Central memory CD8-positive, alpha-beta T cell (primary cell): ENCODE data around the gene PBOV1.
"Not testable (repeated sequence)": the region's sequence is repeated elsewhere in the genome, so short reads cannot be mapped to it uniquely, and the experiment has no call there.

Experiments
- ATAC-seq: fragments of 150-1000 bp; cut with Tn5 transposase; replicated peaks from 2 replicates; pipeline ENCODE4 v1.10.0; 2022; ENCODE audit warnings: mild to moderate bottlenecking, moderate FRiP score, moderate number of reproducible peaks; ENCODE audit not compliant: poor library complexity, severe bottlenecking; ENCODE audit errors: extremely low read depth
- DNase-seq, 2 donors: peaks; one replicate each; pipeline ENCODE4 v3.0.0; 2021; ENCODE audit warnings: low spot score in 2 of 2
- H3K27ac Mint-ChIP-seq: one replicate; pipeline ENCODE4 v1.8.0; 2022; ENCODE audit warnings: low read depth, mild to moderate bottlenecking, moderate library complexity, mixed read lengths
- H3K27me3 Mint-ChIP-seq: one replicate; pipeline ENCODE4 v1.8.0; 2022; ENCODE audit warnings: mixed read lengths
- H3K36me3 Mint-ChIP-seq: one replicate; pipeline ENCODE4 v1.8.0; 2022; ENCODE audit warnings: mild to moderate bottlenecking, moderate library complexity, mixed read lengths; ENCODE audit not compliant: insufficient read depth
- H3K4me1 Mint-ChIP-seq: one replicate; pipeline ENCODE4 v1.8.0; 2022; ENCODE audit warnings: mixed read lengths
- H3K4me3 Mint-ChIP-seq: one replicate; pipeline ENCODE4 v1.8.0; 2022; ENCODE audit warnings: mild to moderate bottlenecking, moderate library complexity, mixed read lengths
- H3K9me3 Mint-ChIP-seq: one replicate; pipeline ENCODE4 v1.8.0; 2022; ENCODE audit warnings: mixed read lengths

PBOV1 gene

GRCh38 chr6:138212530-138212929 lies 5.8 kb downstream of the PBOV1 start:
- H3K27ac Mint-ChIP-seq, ATAC-seq, H3K36me3 Mint-ChIP-seq, H3K9me3 Mint-ChIP-seq, H3K4me3 Mint-ChIP-seq, DNase-seq, H3K4me1 Mint-ChIP-seq: not testable (repeated sequence)
- H3K27me3 Mint-ChIP-seq, result peaks cover 66% of the 10 kb centered on the region

- Mint-ChIP-seq H3K9me3 (no peaks in the 10 kb centered on the region), H3K4me1 (no peaks in the 10 kb centered on the region), H3K27me3 (peaks cover 68% of the 10 kb centered on the region), H3K4me3 (no peak overlapping the region), H3K36me3 (no peaks in the 10 kb centered on the region), H3K27ac (no peak overlapping the region)
- DNase-seq, result no peak
- no peak for ATAC-seq
These were observed 6.7 kb downstream of the PBOV1 start for GRCh38 chr6:138211601-138212000.

GRCh38 chr6:138211048-138211581 lies 7.2 kb downstream of the PBOV1 start:
- H3K4me1 Mint-ChIP-seq, result no peaks in the 10 kb centered on the region
- peaks cover 68% of the 10 kb centered on the region for H3K27me3 Mint-ChIP-seq
- H3K36me3 Mint-ChIP-seq, result no peaks in the 10 kb centered on the region
- ATAC-seq, result no peak
- H3K4me3 Mint-ChIP-seq, result no peak overlapping the region
- H3K27ac Mint-ChIP-seq, result no peak overlapping the region
- DNase-seq, result no peak
- H3K9me3 Mint-ChIP-seq, result no peaks in the 10 kb centered on the region

GRCh38 chr6:138206862-138207261 lies 11.4 kb downstream of the PBOV1 start:
- no peaks in the 10 kb centered on the region for H3K36me3 Mint-ChIP-seq
- ATAC-seq, result no peak
- no peak overlapping the region for H3K4me3 Mint-ChIP-seq
- H3K4me1 Mint-ChIP-seq, result no peaks in the 10 kb centered on the region
- DNase-seq, result no peak
- H3K27ac Mint-ChIP-seq, result no peak overlapping the region
- no peaks in the 10 kb centered on the region for H3K9me3 Mint-ChIP-seq
- H3K27me3 Mint-ChIP-seq, result peaks cover 62% of the 10 kb centered on the region

- H3K27ac Mint-ChIP-seq, result no peak overlapping the region
- ATAC-seq (no peak), DNase-seq (no peak)
- no peak overlapping the region for H3K4me3 Mint-ChIP-seq
- no peaks in the 10 kb centered on the region for H3K36me3 Mint-ChIP-seq
- no peaks in the 10 kb centered on the region for H3K9me3 Mint-ChIP-seq
- no peaks in the 10 kb centered on the region for H3K4me1 Mint-ChIP-seq
- peaks cover 66% of the 10 kb centered on the region for H3K27me3 Mint-ChIP-seq
These were observed 12.7 kb downstream of the PBOV1 start for GRCh38 chr6:138205437-138206094.

GRCh38 chr6:138204792-138205384 lies 13.4 kb downstream of the PBOV1 start:
- Mint-ChIP-seq H3K4me1 (no peaks in the 10 kb centered on the region), H3K9me3 (no peaks in the 10 kb centered on the region), H3K4me3 (no peak overlapping the region), H3K36me3 (no peaks in the 10 kb centered on the region), H3K27me3 (peaks cover 66% of the 10 kb centered on the region), H3K27ac (no peak overlapping the region)
- DNase-seq (no peak), ATAC-seq (no peak)

GRCh38 chr6:138204303-138204702 lies 14.0 kb downstream of the PBOV1 start:
- Mint-ChIP-seq H3K27ac (no peak overlapping the region), H3K4me3 (no peak overlapping the region)

GRCh38 chr6:138203315-138203714 lies 15.0 kb downstream of the PBOV1 start:
- ATAC-seq, result no peak
- H3K4me1 Mint-ChIP-seq, result no peaks in the 10 kb centered on the region
- no peaks in the 10 kb centered on the region for H3K9me3 Mint-ChIP-seq
- H3K4me3 Mint-ChIP-seq, result no peak overlapping the region
- no peak for DNase-seq
- peaks cover 55% of the 10 kb centered on the region for H3K27me3 Mint-ChIP-seq
- H3K36me3 Mint-ChIP-seq, result no peaks in the 10 kb centered on the region
- H3K27ac Mint-ChIP-seq, result no peak overlapping the region

More at GRCh38 chr6:138204303-138204702, 14.0 kb downstream of the PBOV1 start:
- H3K36me3 Mint-ChIP-seq, result no peaks in the 10 kb centered on the region
- DNase-seq (no peak), ATAC-seq (no peak)
- no peaks in the 10 kb centered on the region for H3K9me3 Mint-ChIP-seq
- peaks cover 65% of the 10 kb centered on the region for H3K27me3 Mint-ChIP-seq
- no peaks in the 10 kb centered on the region for H3K4me1 Mint-ChIP-seq

- Mint-ChIP-seq H3K27ac (no peak overlapping the region), H3K36me3 (no peaks in the 10 kb centered on the region), H3K9me3 (no peaks in the 10 kb centered on the region), H3K27me3 (peaks cover 42% of the 10 kb centered on the region), H3K4me1 (no peaks in the 10 kb centered on the region), H3K4me3 (no peak overlapping the region)
- DNase-seq, result no peak
- ATAC-seq, result no peak
These were observed 16.5 kb downstream of the PBOV1 start for GRCh38 chr6:138201836-138202235.

- Mint-ChIP-seq H3K27me3 (peaks cover 30% of the 10 kb centered on the region), H3K4me3 (no peak overlapping the region), H3K9me3 (no peaks in the 10 kb centered on the region), H3K4me1 (no peaks in the 10 kb centered on the region), H3K27ac (no peak overlapping the region), H3K36me3 (no peaks in the 10 kb centered on the region)
- DNase-seq, result no peak
- ATAC-seq, result no peak
These were observed 19.7 kb downstream of the PBOV1 start for GRCh38 chr6:138198430-138199091.

- Mint-ChIP-seq H3K27me3 (peaks cover 30% of the 10 kb centered on the region), H3K9me3 (no peaks in the 10 kb centered on the region), H3K27ac (no peak overlapping the region), H3K36me3 (no peaks in the 10 kb centered on the region), H3K4me1 (no peaks in the 10 kb centered on the region), H3K4me3 (no peak overlapping the region)
- ATAC-seq (no peak), DNase-seq (no peak)
These were observed 20.7 kb downstream of the PBOV1 start for GRCh38 chr6:138197570-138197969.

- DNase-seq, result no peak
- no peaks in the 10 kb centered on the region for H3K4me1 Mint-ChIP-seq
- peaks cover 36% of the 10 kb centered on the region for H3K27me3 Mint-ChIP-seq
These were observed 22.1 kb downstream of the PBOV1 start for GRCh38 chr6:138196122-138196738.

More at GRCh38 chr6:138196122-138196738, 22.1 kb downstream of the PBOV1 start:
- Mint-ChIP-seq H3K36me3 (no peaks in the 10 kb centered on the region), H3K4me3 (no peak overlapping the region), H3K9me3 (no peaks in the 10 kb centered on the region), H3K27ac (no peak overlapping the region)
- no peak for ATAC-seq
